GM23248 (cell line): ENCODE results near the gene IKZF2.

Source experiments
- EZH2 ChIP-seq: fragments of 200-600 bp; sonication (generic); IDR thresholded peaks from 2 replicates; pipeline ENCODE4 v1.6.1; 2018; ENCODE audit warnings: antibody characterized with exemption, mild to moderate bottlenecking; ENCODE audit not compliant: insufficient read depth, poor library complexity, severe bottlenecking
- EZH2phosphoT487 ChIP-seq: fragments of 200-600 bp; sonication (generic); IDR thresholded peaks from 2 replicates; pipeline ENCODE4 v1.6.1; 2018; ENCODE audit warnings: antibody characterized with exemption, moderate library complexity, mild to moderate bottlenecking, low read depth; ENCODE audit not compliant: insufficient read depth

DNA sequence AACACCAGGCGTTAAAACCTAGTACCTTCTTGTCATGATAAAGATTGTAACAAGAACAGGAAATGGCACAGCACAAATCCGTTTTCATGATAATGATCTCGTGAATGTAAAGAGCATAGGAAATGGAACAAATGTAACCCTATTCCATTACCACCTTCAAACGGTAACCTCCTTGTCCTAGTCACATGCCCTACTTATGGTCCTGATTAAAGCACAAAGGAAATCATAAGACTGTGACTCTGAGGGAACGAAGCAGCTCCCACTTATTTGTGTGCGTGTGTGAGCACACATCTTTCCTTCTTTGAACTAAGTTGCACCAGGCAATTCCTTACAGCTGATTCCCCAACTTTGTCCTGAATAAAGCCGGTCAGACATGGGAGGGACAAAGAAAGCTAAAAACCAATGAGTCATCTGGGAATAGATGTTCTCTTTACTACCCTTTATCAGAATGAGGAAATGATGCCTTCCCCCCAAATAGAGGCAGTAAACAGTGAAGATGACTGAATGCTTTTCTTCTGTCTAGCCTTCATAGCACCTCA, 192.6 kb downstream of the IKZF2 start:
- TF ChIP-seq EZH2 (no peak), EZH2phosphoT487 (no peak)
